Measurements from ENCODE around the gene RPL7A. TPM values are rescaled to one million over a fixed set of nuclear protein-coding genes. Genes with fewer than 3 reads are reported as not detected.

The RPL7A gene
- total and polyA plus RNA-seq, 2 of the 13 experiments (the other 11 are each of a cell fraction or from before 2014, with no cell fraction given): 2,401 to 2,938 TPM

DNA sequence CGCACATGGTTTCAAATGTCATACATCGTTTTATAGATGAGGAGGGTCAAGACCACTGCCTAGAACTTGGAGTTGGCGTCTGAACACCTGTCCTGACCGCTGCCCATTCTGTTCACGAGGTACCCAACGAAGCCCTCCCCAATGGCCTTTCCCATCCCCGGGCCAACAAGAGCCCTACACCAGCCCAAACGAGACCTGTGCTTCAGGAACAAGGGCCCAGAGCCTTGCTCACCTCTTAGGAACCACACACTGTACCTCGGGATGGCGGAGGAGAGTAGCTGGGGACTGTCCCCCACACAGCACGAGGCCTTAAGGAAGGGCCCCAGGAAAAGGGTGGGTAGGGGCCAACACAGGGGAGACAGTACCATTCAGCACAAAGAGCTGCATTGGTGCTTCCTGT lies 15.0 kb upstream of the RPL7A start:
- intact Hi-C loops (cut with micrococcal nuclease; ENCODE audit: unreplicated experiment): no loop called here
- BruUV-seq (replicated peaks): no TSS peak
- TF ChIP-seq BRF2 (CRISPR knock-in tag; IDR thresholded peaks at IDR 0.05) (no peak), FOSL2 (CRISPR knock-in tag; IDR thresholded peaks at IDR 0.05) (no peak), ELF1 (CRISPR knock-in tag; IDR thresholded peaks at IDR 0.05) (no peak), PTBP1 (IDR thresholded peaks at IDR 0.05; ENCODE audit: low read depth, low read length, poor library complexity, severe bottlenecking) (no peak), NCOA5 (CRISPR knock-in tag; IDR thresholded peaks at IDR 0.05) (no peak), ZBTB25 (CRISPR knock-in tag; IDR thresholded peaks at IDR 0.05) (no peak), PAF1 (CRISPR knock-in tag; IDR thresholded peaks at IDR 0.05) (no peak), ZNF101 (CRISPR knock-in tag; IDR thresholded peaks at IDR 0.05; ENCODE audit: borderline replicate concordance, low read depth) (no peak), RAD21 (CRISPR knock-in tag; IDR thresholded peaks at IDR 0.05) (no peak), ZNF17 (CRISPR knock-in tag; IDR thresholded peaks at IDR 0.05) (no peak), CBFB (CRISPR knock-in tag; IDR thresholded peaks at IDR 0.05) (no peak), ZNF329 (CRISPR knock-in tag; IDR thresholded peaks at IDR 0.05; ENCODE audit: low read depth) (no peak)
- TF ChIP-seq, protein P1, sequence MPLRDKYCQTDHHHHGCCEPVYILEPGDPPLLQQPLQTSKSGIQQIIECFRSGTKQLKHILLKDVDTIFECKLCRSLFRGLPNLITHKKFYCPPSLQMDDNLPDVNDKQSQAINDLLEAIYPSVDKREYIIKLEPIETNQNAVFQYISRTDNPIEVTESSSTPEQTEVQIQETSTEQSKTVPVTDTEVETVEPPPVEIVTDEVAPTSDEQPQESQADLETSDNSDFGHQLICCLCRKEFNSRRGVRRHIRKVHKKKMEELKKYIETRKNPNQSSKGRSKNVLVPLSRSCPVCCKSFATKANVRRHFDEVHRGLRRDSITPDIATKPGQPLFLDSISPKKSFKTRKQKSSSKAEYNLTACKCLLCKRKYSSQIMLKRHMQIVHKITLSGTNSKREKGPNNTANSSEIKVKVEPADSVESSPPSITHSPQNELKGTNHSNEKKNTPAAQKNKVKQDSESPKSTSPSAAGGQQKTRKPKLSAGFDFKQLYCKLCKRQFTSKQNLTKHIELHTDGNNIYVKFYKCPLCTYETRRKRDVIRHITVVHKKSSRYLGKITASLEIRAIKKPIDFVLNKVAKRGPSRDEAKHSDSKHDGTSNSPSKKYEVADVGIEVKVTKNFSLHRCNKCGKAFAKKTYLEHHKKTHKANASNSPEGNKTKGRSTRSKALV (CRISPR knock-in tag; IDR thresholded peaks at IDR 0.05): no peak
- TF ChIP-seq, protein P2, sequence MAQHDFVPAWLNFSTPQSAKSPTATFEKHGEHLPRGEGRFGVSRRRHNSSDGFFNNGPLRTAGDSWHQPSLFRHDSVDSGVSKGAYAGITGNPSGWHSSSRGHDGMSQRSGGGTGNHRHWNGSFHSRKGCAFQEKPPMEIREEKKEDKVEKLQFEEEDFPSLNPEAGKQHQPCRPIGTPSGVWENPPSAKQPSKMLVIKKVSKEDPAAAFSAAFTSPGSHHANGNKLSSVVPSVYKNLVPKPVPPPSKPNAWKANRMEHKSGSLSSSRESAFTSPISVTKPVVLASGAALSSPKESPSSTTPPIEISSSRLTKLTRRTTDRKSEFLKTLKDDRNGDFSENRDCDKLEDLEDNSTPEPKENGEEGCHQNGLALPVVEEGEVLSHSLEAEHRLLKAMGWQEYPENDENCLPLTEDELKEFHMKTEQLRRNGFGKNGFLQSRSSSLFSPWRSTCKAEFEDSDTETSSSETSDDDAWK (CRISPR knock-in tag; IDR thresholded peaks at IDR 0.05): no peak
- TF ChIP-seq, protein P3, sequence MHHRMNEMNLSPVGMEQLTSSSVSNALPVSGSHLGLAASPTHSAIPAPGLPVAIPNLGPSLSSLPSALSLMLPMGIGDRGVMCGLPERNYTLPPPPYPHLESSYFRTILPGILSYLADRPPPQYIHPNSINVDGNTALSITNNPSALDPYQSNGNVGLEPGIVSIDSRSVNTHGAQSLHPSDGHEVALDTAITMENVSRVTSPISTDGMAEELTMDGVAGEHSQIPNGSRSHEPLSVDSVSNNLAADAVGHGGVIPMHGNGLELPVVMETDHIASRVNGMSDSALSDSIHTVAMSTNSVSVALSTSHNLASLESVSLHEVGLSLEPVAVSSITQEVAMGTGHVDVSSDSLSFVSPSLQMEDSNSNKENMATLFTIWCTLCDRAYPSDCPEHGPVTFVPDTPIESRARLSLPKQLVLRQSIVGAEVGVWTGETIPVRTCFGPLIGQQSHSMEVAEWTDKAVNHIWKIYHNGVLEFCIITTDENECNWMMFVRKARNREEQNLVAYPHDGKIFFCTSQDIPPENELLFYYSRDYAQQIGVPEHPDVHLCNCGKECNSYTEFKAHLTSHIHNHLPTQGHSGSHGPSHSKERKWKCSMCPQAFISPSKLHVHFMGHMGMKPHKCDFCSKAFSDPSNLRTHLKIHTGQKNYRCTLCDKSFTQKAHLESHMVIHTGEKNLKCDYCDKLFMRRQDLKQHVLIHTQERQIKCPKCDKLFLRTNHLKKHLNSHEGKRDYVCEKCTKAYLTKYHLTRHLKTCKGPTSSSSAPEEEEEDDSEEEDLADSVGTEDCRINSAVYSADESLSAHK (CRISPR knock-in tag; IDR thresholded peaks at IDR 0.05; ENCODE audit: borderline replicate concordance): no peak
- TF ChIP-seq, protein P4, sequence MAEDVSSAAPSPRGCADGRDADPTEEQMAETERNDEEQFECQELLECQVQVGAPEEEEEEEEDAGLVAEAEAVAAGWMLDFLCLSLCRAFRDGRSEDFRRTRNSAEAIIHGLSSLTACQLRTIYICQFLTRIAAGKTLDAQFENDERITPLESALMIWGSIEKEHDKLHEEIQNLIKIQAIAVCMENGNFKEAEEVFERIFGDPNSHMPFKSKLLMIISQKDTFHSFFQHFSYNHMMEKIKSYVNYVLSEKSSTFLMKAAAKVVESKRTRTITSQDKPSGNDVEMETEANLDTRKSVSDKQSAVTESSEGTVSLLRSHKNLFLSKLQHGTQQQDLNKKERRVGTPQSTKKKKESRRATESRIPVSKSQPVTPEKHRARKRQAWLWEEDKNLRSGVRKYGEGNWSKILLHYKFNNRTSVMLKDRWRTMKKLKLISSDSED (CRISPR knock-in tag; IDR thresholded peaks at IDR 0.05): no peak

More for the DNA sequence above, 15.0 kb upstream of the RPL7A start:
- H3K27ac ChIP-seq (ENCODE audit: extremely low read length, insufficient read depth, low read length): no peak overlapping the region
- H3K27me3 ChIP-seq (ENCODE audit: control insufficient read depth in 1 of 2, insufficient read depth in 2 of 2, low read length in 2 of 2): no peaks in the 10 kb centered on the region; a peak in 1 of 5 replicates
- POLR2A ChIA-PET: no interaction called here
- H3K4me1 ChIP-seq (ENCODE audit: insufficient read depth, low read length): peaks cover 22% of the 10 kb centered on the region
- FAIRE-seq: no peak
- H4K20me1 ChIP-seq (ENCODE audit: insufficient read depth, low read length): 0 out of 2 replicates have a peak, but pooled peaks cover 7% of the 10 kb centered on the region
- 91% methylated on average over 10 of the region's 11 CpGs for WGBS (ENCODE audit: low lambda C conversion rate)
- no peak for ATAC-seq
- no peaks in the 10 kb centered on the region for H3K9me3 ChIP-seq (ENCODE audit: low read length)
- H2AFZ ChIP-seq (ENCODE audit: low read length): no peak overlapping the region
- H3K4me2 ChIP-seq (ENCODE audit: low read depth, low read length): no peak overlapping the region
- no peak for DNase-seq (ENCODE audit: low spot score)
- no peak overlapping the region for H3K4me3 ChIP-seq (replicated peaks in 1 of 3; ENCODE audit: insufficient read depth in 1 of 3, low read depth in 2 of 3, low read length in 3 of 3)
- no peak overlapping the region for H3K9ac ChIP-seq (ENCODE audit: insufficient read depth, low read depth, low read length)
- in situ Hi-C loops (cut with HindIII; ENCODE audit: extremely low pct_ligation_motif_present, low pct_unique_long_range_greater_than_20kb): loop anchor here (5.0 kb wide), 1 partner anchor 146 kb away; no protein-coding TSS in a partner anchor
- CTCF ChIA-PET (ENCODE audit: low intra/inter-chr PET ratio, low total read pairs): no interaction called here
- peaks cover 26% of the 10 kb centered on the region for H3K79me2 ChIP-seq (ENCODE audit: insufficient read depth, low read length)
- peaks cover 18 to 41% of the 10 kb centered on the region in 2 experiments; a peak in 4 of 5 replicates for H3K36me3 ChIP-seq (replicated peaks in 1 of 2; ENCODE audit: control insufficient read depth in 1 of 2, insufficient read depth in 2 of 2, low read length in 2 of 2)

Data from HepG2 (cell line).